SKM-1 treated with dmso at 0.1 percent for 144 hours (cell line): ENCODE measurements around the gene PPP6C.
A peak's percentile ranks its signal among the peaks of the same experiment; 100 is the strongest.
"Not testable (repeated sequence)": the region's sequence is repeated elsewhere in the genome, so short reads cannot be mapped to it uniquely, and the experiment has no call there.

Source experiments
- DNase-seq: peaks from one replicate; lab custom pipeline; 2025; ENCODE audit not compliant: unreplicated experiment; lab: John Stamatoyannopoulos, UW

Gene PPP6C

GRCh38 chr9:125142560-125143376 is 46.8 kb downstream of the PPP6C start:
- DNase-seq: no peak

GRCh38 chr9:125141751-125142150 is 47.9 kb downstream of the PPP6C start:
- DNase-seq: no peak

- DNase-seq: no peak
These were observed 48.4 kb downstream of the PPP6C start for GRCh38 chr9:125141251-125141650.

- DNase-seq: no peak
These were observed 49.0 kb downstream of the PPP6C start for GRCh38 chr9:125140576-125140975.

GRCh38 chr9:125137200-125137599 is 52.4 kb downstream of the PPP6C start:
- DNase-seq: no peak

- no peak for DNase-seq
These were observed 54.6 kb downstream of the PPP6C start for GRCh38 chr9:125134976-125135375.

GRCh38 chr9:125133403-125134329 is 55.9 kb downstream of the PPP6C start:
- DNase-seq: no peak

GRCh38 chr9:125131778-125132177 is 57.8 kb downstream of the PPP6C start:
- DNase-seq: no peak

GRCh38 chr9:125126019-125126746 is 63.4 kb downstream of the PPP6C start:
- peak; percentile 84 for DNase-seq

GRCh38 chr9:125125523-125125922 is 64.1 kb downstream of the PPP6C start:
- no peak for DNase-seq

GRCh38 chr9:125121146-125121545 is 68.5 kb downstream of the PPP6C start:
- no peak for DNase-seq

GRCh38 chr9:125119643-125120286 is 69.8 kb downstream of the PPP6C start:
- DNase-seq: no peak

- not testable (repeated sequence) for DNase-seq
These were observed 70.9 kb downstream of the PPP6C start for GRCh38 chr9:125118696-125119095.

GRCh38 chr9:125114503-125114902 is 75.1 kb downstream of the PPP6C start:
- not testable (repeated sequence) for DNase-seq

GRCh38 chr9:125110464-125110863 is 79.1 kb downstream of the PPP6C start:
- no peak for DNase-seq

GRCh38 chr9:125108541-125108940 is 81.1 kb downstream of the PPP6C start:
- DNase-seq: not testable (repeated sequence)

GRCh38 chr9:125106285-125106893 is 83.2 kb downstream of the PPP6C start:
- no peak for DNase-seq

- no peak for DNase-seq
These were observed 85.7 kb downstream of the PPP6C start for GRCh38 chr9:125103770-125104460.

GRCh38 chr9:125103021-125103420 is 86.6 kb downstream of the PPP6C start:
- no peak for DNase-seq

- no peak for DNase-seq
These were observed 88.8 kb downstream of the PPP6C start for GRCh38 chr9:125100822-125101221.
